ENCODE data around the gene PRR12. TPM values are rescaled to one million over a fixed set of nuclear protein-coding genes. Genes with fewer than 3 reads are reported as not detected.

Gene PRR12
- total and polyA plus RNA-seq, 9 of the 15 experiments (the other 6 are each of a cell fraction or from before 2014, with no cell fraction given): 0.01 to 21.1 (median 0.98) TPM

DNA sequence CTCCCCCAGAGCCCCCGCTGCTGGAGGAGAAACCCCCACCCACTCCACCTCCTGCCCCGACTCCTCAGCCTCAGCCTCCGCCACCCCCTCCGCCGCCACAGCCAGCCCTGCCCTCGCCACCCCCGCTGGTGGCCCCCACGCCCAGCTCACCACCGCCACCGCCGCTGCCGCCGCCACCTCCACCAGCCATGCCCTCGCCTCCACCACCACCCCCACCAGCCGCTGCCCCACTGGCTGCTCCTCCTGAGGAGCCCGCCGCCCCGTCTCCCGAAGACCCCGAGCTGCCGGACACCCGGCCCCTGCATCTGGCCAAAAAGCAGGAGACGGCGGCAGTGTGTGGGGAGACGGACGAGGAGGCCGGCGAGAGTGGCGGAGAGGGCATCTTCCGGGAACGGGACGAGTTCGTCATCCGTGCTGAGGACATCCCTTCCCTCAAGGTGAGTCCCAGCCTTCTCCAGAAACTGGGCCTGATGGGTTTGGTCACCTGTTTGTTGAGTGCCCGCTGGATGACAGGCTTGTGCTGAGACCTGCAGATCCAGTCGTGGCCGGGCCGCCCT, 10.6 kb downstream of the PRR12 start:
- FAIRE-seq (no peak), DNase-seq (ENCODE audit: extremely low read depth in 1 of 4, low spot score in 3 of 4) (peak in 1 of 4 experiments; percentile 8), ATAC-seq (no peak)
- Histone ChIP-seq H2AFZ (ENCODE audit: low read depth, low read length) (no peak overlapping the region), H3K9me3 (replicated peaks; ENCODE audit: control insufficient read depth, insufficient read depth, low read depth, low read length) (no peaks in the 10 kb centered on the region), H3K4me1 (replicated peaks in 1 of 2; ENCODE audit: control insufficient read depth in 2 of 2, insufficient read depth in 2 of 2, low read length in 2 of 2) (peaks cover 0 to 16% of the 10 kb centered on the region in 2 experiments; a peak in 2 of 5 replicates), H3K9me1 (ENCODE audit: control insufficient read depth, insufficient read depth, low read length) (no peaks in the 10 kb centered on the region), H3K79me2 (ENCODE audit: control insufficient read depth, insufficient read depth, low read length) (peaks cover 7% of the 10 kb centered on the region; the same call in 2 of the 3 replicates), H3K9ac (ENCODE audit: insufficient read depth in 1 of 2, low read depth in 2 of 2, low read length in 2 of 2) (no peak overlapping the region), H3K4me2 (ENCODE audit: insufficient read depth, low read length) (no peak overlapping the region), H3K27ac (ENCODE audit: extremely low read depth, low read depth, low read length) (no peak overlapping the region), H3K36me3 (ENCODE audit: control insufficient read depth, insufficient read depth, low read length) (peaks cover 84% of the 10 kb centered on the region), H3K27me3 (ENCODE audit: control insufficient read depth in 2 of 2, insufficient read depth in 2 of 2, low read length in 2 of 2) (no peaks in the 10 kb centered on the region), H3K4me3 (no peak overlapping the region), H4K20me1 (replicated peaks; ENCODE audit: control insufficient read depth, insufficient read depth, low read length) (0 out of 2 replicates have a peak, but pooled peaks cover 5% of the 10 kb centered on the region)
- TF ChIP-seq PCBP2 (IDR thresholded peaks at IDR 0.05; ENCODE audit: low read depth, low read length, poor library complexity, severe bottlenecking) (no peak), POLR2G (IDR thresholded peaks at IDR 0.05; ENCODE audit: low read depth, low read length) (peak; percentile 51; the same call in 1 of the 2 replicates)
- no TSS peak for BruUV-seq (replicated peaks)
- 93% methylated on average over 16 of the region's 38 CpGs for WGBS (ENCODE audit: insufficient coverage, low coverage, missing lambda C conversion rate)
- ChIA-PET CTCF (ENCODE audit: low intra/inter-chr PET ratio) (no interaction called here), POLR2A (interaction anchor here (0.7 kb wide), 1 partner anchor 40 kb away, joined by 3 read pairs; no protein-coding TSS in a partner anchor)
- intact Hi-C loops (cut with micrococcal nuclease): no loop called here
- in situ Hi-C loops (cut with MboI): no loop called here

DNA sequence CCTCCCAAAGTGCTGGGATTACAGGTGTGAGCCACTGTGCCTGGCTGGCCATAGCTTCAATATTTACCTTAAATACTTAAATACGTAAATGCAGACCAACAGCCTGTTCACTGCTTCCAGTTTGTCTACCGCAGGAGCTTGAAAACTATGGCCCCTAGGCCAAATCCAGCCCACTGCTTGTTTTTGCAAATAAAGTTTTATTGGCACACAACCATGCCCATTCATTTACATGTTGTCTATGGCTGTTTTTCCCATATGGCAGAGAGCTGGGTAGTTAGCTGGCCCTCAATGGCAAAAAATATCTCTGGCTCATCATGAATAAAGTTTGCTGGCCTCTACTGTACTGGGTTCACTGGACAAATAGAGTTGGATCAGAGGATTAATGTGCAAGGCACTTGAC, 11.8 kb downstream of the PRR12 start:
- FAIRE-seq (no peak), ATAC-seq (no peak), DNase-seq (ENCODE audit: extremely low read depth in 1 of 4, low spot score in 3 of 4) (no peak)
- POLR2A ChIA-PET: no interaction called here
- in situ Hi-C loops (cut with MboI): no loop called here
- H4K20me1 ChIP-seq (replicated peaks; ENCODE audit: control insufficient read depth, insufficient read depth, low read length): 0 out of 2 replicates have a peak, but pooled peaks cover 5% of the 10 kb centered on the region
- no peaks in the 10 kb centered on the region for H3K27me3 ChIP-seq (ENCODE audit: control insufficient read depth in 2 of 2, insufficient read depth in 2 of 2, low read length in 2 of 2)
- no peak overlapping the region for H3K4me3 ChIP-seq
- peaks cover 0 to 8% of the 10 kb centered on the region in 2 experiments; a peak in 2 of 5 replicates for H3K4me1 ChIP-seq (replicated peaks in 1 of 2; ENCODE audit: control insufficient read depth in 2 of 2, insufficient read depth in 2 of 2, low read length in 2 of 2)
- H3K4me2 ChIP-seq (ENCODE audit: insufficient read depth, low read length): no peak overlapping the region
- no peak overlapping the region for H2AFZ ChIP-seq (ENCODE audit: low read depth, low read length)
- no peak overlapping the region for H3K9ac ChIP-seq (ENCODE audit: insufficient read depth in 1 of 2, low read depth in 2 of 2, low read length in 2 of 2)
- H3K36me3 ChIP-seq (ENCODE audit: control insufficient read depth, insufficient read depth, low read length): peaks cover 81% of the 10 kb centered on the region
- CTCF ChIA-PET (ENCODE audit: low intra/inter-chr PET ratio): no interaction called here
- intact Hi-C loops (cut with micrococcal nuclease): no loop called here
- 89% methylated on average over 2 of the region's 2 CpGs for WGBS (ENCODE audit: insufficient coverage, low coverage, missing lambda C conversion rate)
- no TSS peak for BruUV-seq (replicated peaks)
- H3K9me3 ChIP-seq (replicated peaks; ENCODE audit: control insufficient read depth, insufficient read depth, low read depth, low read length): no peaks in the 10 kb centered on the region
- H3K9me1 ChIP-seq (ENCODE audit: control insufficient read depth, insufficient read depth, low read length): no peaks in the 10 kb centered on the region
- H3K79me2 ChIP-seq (ENCODE audit: control insufficient read depth, insufficient read depth, low read length): peaks cover 7% of the 10 kb centered on the region; the same call in 2 of the 3 replicates
- no peak overlapping the region for H3K27ac ChIP-seq (ENCODE audit: extremely low read depth, low read depth, low read length)
- TF ChIP-seq, protein P1, sequence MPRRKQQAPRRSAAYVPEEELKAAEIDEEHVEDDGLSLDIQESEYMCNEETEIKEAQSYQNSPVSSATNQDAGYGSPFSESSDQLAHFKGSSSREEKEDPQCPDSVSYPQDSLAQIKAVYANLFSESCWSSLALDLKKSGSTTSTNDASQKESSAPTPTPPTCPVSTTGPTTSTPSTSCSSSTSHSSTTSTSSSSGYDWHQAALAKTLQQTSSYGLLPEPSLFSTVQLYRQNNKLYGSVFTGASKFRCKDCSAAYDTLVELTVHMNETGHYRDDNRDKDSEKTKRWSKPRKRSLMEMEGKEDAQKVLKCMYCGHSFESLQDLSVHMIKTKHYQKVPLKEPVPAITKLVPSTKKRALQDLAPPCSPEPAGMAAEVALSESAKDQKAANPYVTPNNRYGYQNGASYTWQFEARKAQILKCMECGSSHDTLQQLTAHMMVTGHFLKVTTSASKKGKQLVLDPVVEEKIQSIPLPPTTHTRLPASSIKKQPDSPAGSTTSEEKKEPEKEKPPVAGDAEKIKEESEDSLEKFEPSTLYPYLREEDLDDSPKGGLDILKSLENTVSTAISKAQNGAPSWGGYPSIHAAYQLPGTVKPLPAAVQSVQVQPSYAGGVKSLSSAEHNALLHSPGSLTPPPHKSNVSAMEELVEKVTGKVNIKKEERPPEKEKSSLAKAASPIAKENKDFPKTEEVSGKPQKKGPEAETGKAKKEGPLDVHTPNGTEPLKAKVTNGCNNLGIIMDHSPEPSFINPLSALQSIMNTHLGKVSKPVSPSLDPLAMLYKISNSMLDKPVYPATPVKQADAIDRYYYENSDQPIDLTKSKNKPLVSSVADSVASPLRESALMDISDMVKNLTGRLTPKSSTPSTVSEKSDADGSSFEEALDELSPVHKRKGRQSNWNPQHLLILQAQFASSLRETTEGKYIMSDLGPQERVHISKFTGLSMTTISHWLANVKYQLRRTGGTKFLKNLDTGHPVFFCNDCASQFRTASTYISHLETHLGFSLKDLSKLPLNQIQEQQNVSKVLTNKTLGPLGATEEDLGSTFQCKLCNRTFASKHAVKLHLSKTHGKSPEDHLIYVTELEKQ (CRISPR knock-in tag; IDR thresholded peaks at IDR 0.05): no peak
- no peak for TF ChIP-seq ZNF134 (CRISPR knock-in tag; conservative IDR thresholded peaks at IDR 0.05)
- TF ChIP-seq FOXJ2 (tag; IDR thresholded peaks at IDR 0.05): no peak
- TF ChIP-seq TEAD4 (IDR thresholded peaks at IDR 0.05; ENCODE audit: low read length): no peak
- no peak for TF ChIP-seq TEAD4 (CRISPR knock-in tag; IDR thresholded peaks at IDR 0.05; ENCODE audit: borderline replicate concordance)
- TF ChIP-seq PHTF2 (CRISPR knock-in tag; IDR thresholded peaks at IDR 0.05): no peak

Data from K562 (cell line).